Caki2 (cell line): ENCODE measurements around the gene PHLPP1. TPM values are rescaled to one million over a fixed set of nuclear protein-coding genes. Genes with fewer than 3 reads are reported as not detected.
A peak's percentile ranks its signal among the peaks of the same experiment; 100 is the strongest.

Experiments used
- DNase-seq: peaks from one replicate; pipeline ENCODE4 v3.0.0-alpha.2; 2015; ENCODE audit warnings: low read depth
- in situ Hi-C: cut with HindIII; loops from 2 replicates; pipeline ENCODE4 v1.10.0; 2016; ENCODE audit warnings: low sequenced_read_pairs, low pct_unique_long_range_greater_than_20kb, mixed read lengths
- total RNA-seq: library from RNA; depleted of rRNA; stranded (reverse); fragments of >200 nt; shearing (Covaris generic); gene quantifications from 2 replicates; pipeline ENCODE4 v1.2.3, GENCODE V29; 2014; ENCODE audit warnings: low replicate concordance

The PHLPP1 gene
- total RNA-seq, 1 experiment from 2014 or later, result 13.2 TPM

DNA sequence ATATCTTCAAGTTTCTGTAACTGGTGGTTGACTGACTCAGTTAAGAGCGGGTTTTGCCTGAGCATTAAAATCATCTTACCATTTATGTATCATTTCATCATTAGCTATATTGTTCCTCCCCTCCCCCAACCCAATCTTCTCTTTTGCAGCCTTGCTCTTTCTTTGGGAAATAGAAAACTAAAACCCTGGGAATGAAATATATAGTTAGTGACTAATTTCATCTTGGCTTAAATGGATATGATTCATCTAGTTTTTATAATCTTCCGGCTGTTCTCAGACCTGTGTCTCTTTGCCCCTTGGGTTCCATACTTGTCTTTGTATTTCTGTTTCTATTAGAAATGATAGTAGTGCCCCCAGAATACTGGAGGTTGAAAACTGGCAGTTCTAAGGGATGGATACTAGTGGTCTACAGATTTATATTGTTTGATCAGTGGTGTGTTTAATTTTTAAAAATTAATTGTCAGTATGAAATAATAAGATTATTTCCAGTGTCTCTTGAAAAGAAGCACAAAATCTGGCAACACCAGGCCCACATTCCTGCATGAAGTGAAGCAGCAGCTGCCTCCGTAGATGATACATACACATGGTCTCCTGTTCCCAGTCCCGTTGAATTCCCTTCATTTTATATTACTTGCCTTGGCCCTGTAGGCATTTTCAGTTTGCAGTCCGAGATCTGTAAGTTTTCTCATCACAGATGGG lies 44.5 kb downstream of the PHLPP1 start:
- no peak for DNase-seq
- in situ Hi-C loops, result no loop called here

- DNase-seq, result no peak
- in situ Hi-C loops, result no loop called here
These were observed 45.0 kb downstream of the PHLPP1 start for GRCh38 chr18:62760403-62760734.

GRCh38 chr18:62763101-62763521 lies 47.8 kb downstream of the PHLPP1 start:
- in situ Hi-C loops, result no loop called here
- DNase-seq, result peak; percentile 4

DNA sequence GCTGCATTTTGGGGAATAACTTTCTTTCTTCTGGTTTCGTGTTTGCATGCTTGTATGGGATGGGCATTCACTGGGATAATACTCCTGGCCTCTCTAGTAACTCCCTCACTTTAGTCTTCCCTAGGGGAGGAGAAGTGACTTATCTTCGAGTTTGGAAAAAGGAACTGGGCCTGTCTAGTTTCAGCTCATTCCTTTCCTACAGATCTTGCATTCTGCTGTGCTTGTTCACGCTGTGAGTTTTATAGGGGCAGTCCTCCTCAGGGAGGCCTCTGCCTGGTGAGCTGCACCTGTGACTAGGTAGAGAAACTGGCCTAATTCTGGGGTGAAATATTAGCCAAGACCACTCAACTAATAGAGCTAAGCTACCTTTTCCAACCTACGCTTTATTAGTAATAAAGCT lies 50.9 kb downstream of the PHLPP1 start:
- no peak for DNase-seq
- in situ Hi-C loops, result no loop called here

DNA sequence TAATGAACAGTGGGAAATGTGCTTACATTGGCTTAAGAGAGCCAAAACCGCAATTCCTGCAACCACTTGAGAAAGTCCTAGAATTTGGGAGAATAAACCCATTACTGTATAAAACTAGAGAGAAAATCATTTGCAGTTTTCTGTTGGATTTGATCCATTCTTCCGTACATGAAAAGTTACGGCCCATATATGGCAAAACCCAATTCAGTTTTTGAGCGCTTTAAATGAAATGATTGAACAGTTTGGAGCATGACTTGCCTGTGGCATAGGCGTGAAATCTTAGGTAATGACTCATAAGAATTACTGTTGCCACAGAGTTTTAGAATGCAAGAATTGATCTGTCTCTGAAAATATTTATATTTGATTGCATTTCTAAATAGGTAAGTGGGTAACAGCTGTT lies 52.0 kb downstream of the PHLPP1 start:
- in situ Hi-C loops, result no loop called here
- DNase-seq, result no peak

DNA sequence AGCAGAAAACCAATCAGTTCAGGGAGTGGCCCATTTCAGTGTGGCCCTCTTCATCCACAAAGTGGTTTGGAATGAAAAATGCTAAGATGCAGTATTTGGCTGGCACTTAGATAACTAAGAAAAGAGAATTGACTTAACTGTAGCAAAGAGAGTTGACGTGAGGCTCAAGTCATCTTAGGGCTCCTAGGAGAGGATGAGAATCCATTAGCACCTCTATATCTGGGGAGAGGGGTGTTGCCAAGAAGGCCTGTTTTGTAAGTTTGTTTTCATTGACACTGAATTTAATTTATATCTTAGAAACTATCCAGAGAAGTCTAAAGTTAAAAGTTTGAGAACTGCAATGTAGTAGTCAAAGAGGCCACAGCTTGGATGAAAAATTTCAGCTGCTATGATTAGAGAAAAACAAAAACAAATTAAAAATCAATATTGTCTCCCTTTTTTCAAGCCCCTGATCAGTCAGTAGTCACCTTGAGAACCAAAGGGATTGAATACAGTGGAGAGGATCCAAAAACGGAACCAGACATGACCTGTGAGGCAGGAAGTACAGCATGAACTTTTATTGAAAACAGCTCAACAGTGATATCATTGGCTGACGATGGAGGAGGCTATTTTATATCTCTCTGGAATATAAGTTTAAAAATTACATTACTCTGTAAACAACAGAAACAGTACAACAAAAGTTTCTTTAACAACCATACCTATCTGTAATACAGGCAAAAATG lies 52.7 kb downstream of the PHLPP1 start:
- in situ Hi-C loops, result no loop called here
- DNase-seq, result no peak

- in situ Hi-C loops, result no loop called here
- no peak for DNase-seq
These were observed 53.2 kb downstream of the PHLPP1 start for GRCh38 chr18:62768558-62768943.

GRCh38 chr18:62769216-62769615 lies 53.9 kb downstream of the PHLPP1 start:
- DNase-seq, result no peak
- in situ Hi-C loops, result no loop called here

- in situ Hi-C loops, result no loop called here
These were observed 56.3 kb downstream of the PHLPP1 start for GRCh38 chr18:62771494-62772270.

GRCh38 chr18:62772860-62773584 lies 57.7 kb downstream of the PHLPP1 start:
- in situ Hi-C loops, result no loop called here
- DNase-seq, result no peak

More at GRCh38 chr18:62771494-62772270, 56.3 kb downstream of the PHLPP1 start:
- DNase-seq, result no peak

GRCh38 chr18:62773691-62774090 lies 58.4 kb downstream of the PHLPP1 start:
- in situ Hi-C loops, result no loop called here
- DNase-seq, result no peak

- in situ Hi-C loops, result no loop called here
- no peak for DNase-seq
These were observed 60.8 kb downstream of the PHLPP1 start for GRCh38 chr18:62776024-62776570.

DNA sequence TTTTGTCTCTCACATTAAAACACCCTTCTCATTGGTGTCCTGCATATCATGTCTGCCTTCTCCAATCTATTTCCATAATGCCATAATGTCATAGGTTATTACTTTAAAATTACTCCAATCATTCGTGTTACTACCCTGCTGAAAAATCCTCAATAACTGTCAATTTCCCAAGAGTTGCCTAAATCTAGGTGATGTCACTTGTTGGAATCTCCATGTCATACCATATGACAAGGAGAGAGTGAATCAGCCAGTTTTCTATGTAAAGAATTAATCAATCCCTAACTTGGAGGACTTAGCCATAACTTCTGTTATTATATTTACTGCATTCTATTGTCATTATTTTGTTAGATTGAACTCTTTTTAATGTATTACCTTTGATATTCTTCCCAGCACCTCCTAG lies 62.5 kb downstream of the PHLPP1 start:
- in situ Hi-C loops, result no loop called here

DNA sequence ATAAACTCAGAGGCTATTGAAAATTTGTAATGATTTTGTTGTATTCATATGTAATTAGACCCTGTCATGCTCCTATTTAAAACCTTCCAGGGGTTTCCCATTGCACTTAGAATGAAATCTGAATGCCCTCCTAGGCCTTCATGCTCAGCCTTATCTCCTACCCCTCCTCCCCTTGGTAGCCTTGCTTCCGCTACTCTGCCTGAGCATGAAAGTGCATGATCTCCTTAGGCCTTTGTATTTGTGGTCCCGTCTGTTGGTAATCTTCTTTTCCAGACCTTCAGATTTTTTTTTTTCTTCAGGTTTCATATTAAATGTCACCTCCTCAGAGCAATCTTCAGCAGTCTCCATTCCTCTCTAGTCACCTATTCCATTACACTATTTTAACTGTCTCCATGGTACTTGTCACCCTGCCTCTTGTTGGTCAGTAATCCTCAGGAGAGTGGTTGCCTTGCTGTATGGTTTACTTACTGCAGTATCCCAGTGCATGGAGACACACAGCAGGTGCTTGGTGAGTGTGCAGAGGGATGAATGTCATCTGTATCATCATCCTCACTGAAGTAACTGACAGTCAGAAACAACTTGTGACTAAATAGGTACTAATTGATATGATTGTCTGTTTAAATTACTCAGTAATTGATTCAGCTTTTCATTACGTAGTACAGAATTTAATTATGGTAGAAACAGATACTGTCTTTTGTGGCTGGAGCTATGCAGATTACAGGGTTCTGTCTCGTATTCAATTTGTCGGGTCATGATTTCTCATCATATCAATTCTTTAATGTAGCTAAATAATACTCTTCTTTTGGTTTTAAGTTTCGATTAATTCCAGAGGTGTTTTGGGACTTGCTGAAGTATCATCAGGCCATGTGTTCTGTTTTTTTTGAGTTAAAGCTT lies 63.9 kb downstream of the PHLPP1 start:
- no peak for DNase-seq
- in situ Hi-C loops, result no loop called here

More for the DNA sequence above, 62.5 kb downstream of the PHLPP1 start:
- no peak for DNase-seq

- in situ Hi-C loops, result no loop called here
- DNase-seq, result no peak
These were observed 65.9 kb downstream of the PHLPP1 start for GRCh38 chr18:62781262-62781661.

GRCh38 chr18:62781893-62782292 lies 66.6 kb downstream of the PHLPP1 start:
- no peak for DNase-seq
- in situ Hi-C loops, result no loop called here

GRCh38 chr18:62784338-62784965 lies 69.1 kb downstream of the PHLPP1 start:
- no peak for DNase-seq
- in situ Hi-C loops, result no loop called here
